Left lung (tissue), 10 donors: ENCODE measurements around the gene PAX2. TPM values are rescaled to one million over a fixed set of nuclear protein-coding genes. Genes with fewer than 3 reads are reported as not detected.

Source experiments
- ATAC-seq: fragments of 200-7000 bp; cut with Tn5 transposase; one replicate; pipeline ENCODE4 v1.9.1; 2020; ENCODE audit warnings: moderate library complexity
- DNase-seq, 4 donors: peaks; one replicate each; pipeline ENCODE4 v3.0.0-alpha.2; 2013 to 2020
- H3K27ac ChIP-seq, 2 donors: fragments of 200-600 bp; sonication (generic) in 1 of 2; one replicate each; pipeline versions ENCODE4 v1.5.0 to v1.8.0; 2020 to 2021
- H3K27me3 ChIP-seq, 2 donors: fragments of 200-600 bp; sonication (generic) in 1 of 2; one replicate each; pipeline versions ENCODE4 v1.5.0 to v1.8.0; 2020 to 2021
- H3K36me3 ChIP-seq, 2 donors: fragments of 200-600 bp; sonication (generic) in 1 of 2; one replicate each; pipeline versions ENCODE4 v1.5.0 to v1.8.0; 2020 to 2021
- H3K4me1 ChIP-seq, 2 donors: fragments of 200-600 bp; one replicate each; pipeline ENCODE4 v1.8.0; 2021
- H3K4me3 ChIP-seq, 2 donors: fragments of 200-600 bp; sonication (generic) in 1 of 2; one replicate each; pipeline versions ENCODE4 v1.5.0 to v1.8.0; 2020 to 2021; ENCODE audit warnings: mild to moderate bottlenecking in 1 of 2
- H3K9me3 ChIP-seq, 2 donors: fragments of 200-600 bp; sonication (generic) in 1 of 2; one replicate each; pipeline versions ENCODE4 v1.5.0 to v1.8.0; 2020 to 2021
- CTCF ChIP-seq, 2 donors: fragments of 200-600 bp; sonication (generic) in 1 of 2; IDR thresholded peaks; one replicate each; pipeline versions ENCODE4 v1.5.0 to v1.8.0; 2021; ENCODE audit warnings: antibody characterized with exemption in 2 of 2
- intact Hi-C, 2 donors: fragments of 100-400 bp; cut with DNase I; formaldehyde crosslinking; loops; one replicate each; pipeline versions ENCODE4 v1.11.2 to v1.14.2; 2022
- polyA plus RNA-seq, 6 donors: library from polyadenylated mRNA; unstranded; fragments of 120-200 nt; gene quantifications; one replicate each; pipeline ENCODE4 v1.2.1, GENCODE V29; 2013; ENCODE audit not compliant: insufficient read length in 6 of 6
- total RNA-seq, 2 donors: library from RNA; stranded (reverse); fragmentation: NEBNext Ultra II Directional; extraction: Animal tissue kit (Norgen Biotek cat#: 25700); gene quantifications; one replicate each; pipeline ENCODE4 v1.2.1, GENCODE V29; 2021
- donor health status: DM: no; HTN: yes; CAD: no.
- donor health status: DM: no; HTN: no; CAD: no.

The PAX2 gene
- total and polyA plus RNA-seq, 8 donors = 0.18 to 1.2 (median 0.47) TPM; not detected in 3

GRCh38 chr10:100749309-100750217 is 4.2 kb downstream of the PAX2 start:
- Histone ChIP-seq H3K36me3 (no peaks in the 10 kb centered on the region), H3K9me3 (no peaks in the 10 kb centered on the region), H3K27me3 (peaks cover 91 to 100% of the 10 kb centered on the region in 2 donors), H3K4me3 (no peak overlapping the region), H3K27ac (no peak overlapping the region), H3K4me1 (peaks cover 4 to 31% of the 10 kb centered on the region in 2 donors)
- ATAC-seq = no peak
- DNase-seq = no peak
- intact Hi-C loops = no loop called here
- TF ChIP-seq CTCF (IDR thresholded peaks at IDR 0.05) = no peak

- intact Hi-C loops = no loop called here
- Histone ChIP-seq H3K27me3 (peaks cover 86 to 100% of the 10 kb centered on the region in 2 donors), H3K4me1 (peaks cover under 1 to 22% of the 10 kb centered on the region in 2 donors), H3K4me3 (no peak overlapping the region), H3K36me3 (no peaks in the 10 kb centered on the region), H3K9me3 (no peaks in the 10 kb centered on the region), H3K27ac (no peak overlapping the region)
- DNase-seq = no peak
- ATAC-seq = no peak
- no peak for TF ChIP-seq CTCF (IDR thresholded peaks at IDR 0.05)
These were observed 5.2 kb downstream of the PAX2 start for GRCh38 chr10:100750291-100751210.

DNA sequence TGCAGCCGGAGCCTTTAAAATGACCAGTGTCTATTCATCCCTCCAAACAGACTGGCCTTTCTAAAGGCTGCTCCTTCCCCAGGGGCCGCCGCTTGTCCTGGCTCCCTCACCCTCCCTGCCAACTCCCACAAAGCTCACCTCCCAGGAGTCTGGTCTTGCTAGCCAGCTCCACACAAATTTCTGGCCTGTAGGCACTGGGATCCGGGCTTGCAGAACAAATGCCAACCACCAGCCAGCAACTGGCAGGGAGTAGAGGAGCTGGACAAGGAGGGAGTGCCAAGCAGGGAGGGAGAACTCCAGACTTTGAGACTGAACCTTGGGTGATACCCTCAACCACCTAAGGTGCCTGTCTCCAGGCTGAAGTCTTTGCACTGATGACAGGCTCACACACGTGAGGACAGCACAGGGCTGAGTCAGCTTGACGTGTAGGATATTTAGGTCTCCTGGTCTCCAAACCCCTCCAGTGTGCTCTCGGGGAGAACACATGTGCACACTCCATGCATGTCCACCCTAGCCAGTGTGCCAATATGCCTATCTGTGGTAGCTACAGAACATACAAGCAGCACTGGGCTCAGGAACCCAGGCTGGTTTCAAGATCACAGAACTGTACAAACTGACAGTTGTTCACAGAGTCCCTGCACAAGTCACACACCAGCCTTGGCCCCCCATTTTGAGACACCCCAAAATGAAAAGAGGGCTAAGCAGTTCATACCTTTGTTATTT is 6.0 kb downstream of the PAX2 start:
- ATAC-seq = no peak
- no peak for DNase-seq
- no peak overlapping the region for H3K27ac ChIP-seq
- no peaks in the 10 kb centered on the region for H3K9me3 ChIP-seq
- H3K4me1 ChIP-seq = peaks cover 0 to 16% of the 10 kb centered on the region in 2 donors
- intact Hi-C loops = no loop called here
- H3K36me3 ChIP-seq = no peaks in the 10 kb centered on the region
- TF ChIP-seq CTCF (IDR thresholded peaks at IDR 0.05) = no peak
- peaks cover 84 to 100% of the 10 kb centered on the region in 2 donors for H3K27me3 ChIP-seq
- no peak overlapping the region for H3K4me3 ChIP-seq

DNA sequence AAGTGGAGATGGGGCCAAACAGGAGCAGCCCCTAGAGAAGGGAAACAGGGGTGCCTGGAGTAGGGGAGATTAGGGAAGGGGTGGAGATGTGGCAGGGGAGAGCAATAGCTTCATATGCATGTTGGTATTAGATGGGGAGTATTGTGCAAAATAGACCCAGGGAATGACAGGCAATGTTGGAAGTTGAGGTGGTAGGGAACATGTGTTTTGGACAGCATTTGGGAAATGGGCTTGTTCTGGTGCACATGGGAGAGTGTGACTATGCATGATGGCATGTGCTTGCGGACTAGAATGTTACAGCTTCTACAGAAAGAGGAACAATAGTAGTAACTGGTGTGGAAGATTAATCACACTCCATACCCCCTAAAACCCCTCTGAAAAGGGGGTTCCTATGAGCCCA is 10.4 kb downstream of the PAX2 start:
- no peak for TF ChIP-seq CTCF (IDR thresholded peaks at IDR 0.05)
- ATAC-seq (no peak), DNase-seq (no peak)
- no peaks in the 10 kb centered on the region for H3K9me3 ChIP-seq
- no peak overlapping the region for H3K4me3 ChIP-seq
- intact Hi-C loops = no loop called here
- peaks cover 59 to 100% of the 10 kb centered on the region in 2 donors for H3K27me3 ChIP-seq
- H3K4me1 ChIP-seq = no peaks in the 10 kb centered on the region
- H3K36me3 ChIP-seq = no peaks in the 10 kb centered on the region
- H3K27ac ChIP-seq = no peak overlapping the region
